HCT116 (cell line): Measurements from ENCODE around the gene ITSN1. TPM values are rescaled to one million over a fixed set of nuclear protein-coding genes. Genes with fewer than 3 reads are reported as not detected.

Experiments used
- CBX3 ChIP-seq: IDR thresholded peaks from 2 replicates; pipeline ENCODE4 v1.6.1; 2012; ENCODE audit warnings: low read depth
- CEBPB ChIP-seq: IDR thresholded peaks from 2 replicates; pipeline ENCODE4 v1.6.1; 2012; ENCODE audit warnings: low read depth
- ELF1 ChIP-seq: IDR thresholded peaks from 2 replicates; pipeline ENCODE4 v1.6.1; 2012; ENCODE audit warnings: low read depth, borderline replicate concordance
- FOSL1 ChIP-seq: IDR thresholded peaks from 2 replicates; pipeline ENCODE4 v1.6.1; 2012; ENCODE audit warnings: low read depth
- POLR2A ChIP-seq: IDR thresholded peaks from 2 replicates; pipeline ENCODE4 v1.7.0; 2011; ENCODE audit warnings: borderline replicate concordance; ENCODE audit not compliant: insufficient read depth, insufficient read length; ENCODE audit errors: extremely low read depth
- SIN3A ChIP-seq: IDR thresholded peaks from 2 replicates; pipeline ENCODE4 v1.6.1; 2012; ENCODE audit warnings: low read depth
- ZFX ChIP-seq: fragments of 450-650 bp; IDR thresholded peaks from 2 replicates; pipeline ENCODE4 v1.6.1; 2017
- total RNA-seq: library from RNA; stranded (reverse); gene quantifications from one replicate; pipeline ENCODE4 v1.2.1, GENCODE V29; 2021; ENCODE audit not compliant: unreplicated experiment
- TF ChIP-seq, protein P1 (sequence below): IDR thresholded peaks from 2 replicates; pipeline ENCODE4 v1.6.1; 2012; ENCODE audit warnings: low read depth
- TF ChIP-seq, protein P2 (sequence below): IDR thresholded peaks from 2 replicates; pipeline ENCODE4 v1.6.1; 2012
- TF ChIP-seq, protein P3 (sequence below), 3 experiments: fragments of 200-600 bp in 1 of 3; sonication (generic) in 1 of 3; IDR thresholded peaks in 2 of 3; conservative IDR thresholded peaks in 1 of 3; 2 replicates each; pipeline ENCODE4 v1.5.1; 2012 to 2017; ENCODE audit warnings: low read depth in 2 of 3, low read length in 2 of 3, antibody characterized with exemption in 1 of 3, borderline replicate concordance in 1 of 3, control low read depth in 1 of 3, mild to moderate bottlenecking in 1 of 3, mixed read lengths in 1 of 3, mixed run types in 1 of 3, moderate library complexity in 1 of 3; ENCODE audit not compliant: insufficient read depth in 1 of 3

Gene ITSN1
- total RNA-seq, 1 experiment from 2014 or later: 25.8 TPM

- TF ChIP-seq, protein P1, sequence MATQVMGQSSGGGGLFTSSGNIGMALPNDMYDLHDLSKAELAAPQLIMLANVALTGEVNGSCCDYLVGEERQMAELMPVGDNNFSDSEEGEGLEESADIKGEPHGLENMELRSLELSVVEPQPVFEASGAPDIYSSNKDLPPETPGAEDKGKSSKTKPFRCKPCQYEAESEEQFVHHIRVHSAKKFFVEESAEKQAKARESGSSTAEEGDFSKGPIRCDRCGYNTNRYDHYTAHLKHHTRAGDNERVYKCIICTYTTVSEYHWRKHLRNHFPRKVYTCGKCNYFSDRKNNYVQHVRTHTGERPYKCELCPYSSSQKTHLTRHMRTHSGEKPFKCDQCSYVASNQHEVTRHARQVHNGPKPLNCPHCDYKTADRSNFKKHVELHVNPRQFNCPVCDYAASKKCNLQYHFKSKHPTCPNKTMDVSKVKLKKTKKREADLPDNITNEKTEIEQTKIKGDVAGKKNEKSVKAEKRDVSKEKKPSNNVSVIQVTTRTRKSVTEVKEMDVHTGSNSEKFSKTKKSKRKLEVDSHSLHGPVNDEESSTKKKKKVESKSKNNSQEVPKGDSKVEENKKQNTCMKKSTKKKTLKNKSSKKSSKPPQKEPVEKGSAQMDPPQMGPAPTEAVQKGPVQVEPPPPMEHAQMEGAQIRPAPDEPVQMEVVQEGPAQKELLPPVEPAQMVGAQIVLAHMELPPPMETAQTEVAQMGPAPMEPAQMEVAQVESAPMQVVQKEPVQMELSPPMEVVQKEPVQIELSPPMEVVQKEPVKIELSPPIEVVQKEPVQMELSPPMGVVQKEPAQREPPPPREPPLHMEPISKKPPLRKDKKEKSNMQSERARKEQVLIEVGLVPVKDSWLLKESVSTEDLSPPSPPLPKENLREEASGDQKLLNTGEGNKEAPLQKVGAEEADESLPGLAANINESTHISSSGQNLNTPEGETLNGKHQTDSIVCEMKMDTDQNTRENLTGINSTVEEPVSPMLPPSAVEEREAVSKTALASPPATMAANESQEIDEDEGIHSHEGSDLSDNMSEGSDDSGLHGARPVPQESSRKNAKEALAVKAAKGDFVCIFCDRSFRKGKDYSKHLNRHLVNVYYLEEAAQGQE: no peak
- TF ChIP-seq, protein P2, sequence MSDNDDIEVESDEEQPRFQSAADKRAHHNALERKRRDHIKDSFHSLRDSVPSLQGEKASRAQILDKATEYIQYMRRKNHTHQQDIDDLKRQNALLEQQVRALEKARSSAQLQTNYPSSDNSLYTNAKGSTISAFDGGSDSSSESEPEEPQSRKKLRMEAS: no peak
- TF ChIP-seq CBX3 (no peak), SIN3A (no peak), FOSL1 (no peak), CEBPB (no peak), POLR2A (peak; percentile 62), ZFX (peak; percentile 98), ELF1 (no peak)
- TF ChIP-seq, protein P3, sequence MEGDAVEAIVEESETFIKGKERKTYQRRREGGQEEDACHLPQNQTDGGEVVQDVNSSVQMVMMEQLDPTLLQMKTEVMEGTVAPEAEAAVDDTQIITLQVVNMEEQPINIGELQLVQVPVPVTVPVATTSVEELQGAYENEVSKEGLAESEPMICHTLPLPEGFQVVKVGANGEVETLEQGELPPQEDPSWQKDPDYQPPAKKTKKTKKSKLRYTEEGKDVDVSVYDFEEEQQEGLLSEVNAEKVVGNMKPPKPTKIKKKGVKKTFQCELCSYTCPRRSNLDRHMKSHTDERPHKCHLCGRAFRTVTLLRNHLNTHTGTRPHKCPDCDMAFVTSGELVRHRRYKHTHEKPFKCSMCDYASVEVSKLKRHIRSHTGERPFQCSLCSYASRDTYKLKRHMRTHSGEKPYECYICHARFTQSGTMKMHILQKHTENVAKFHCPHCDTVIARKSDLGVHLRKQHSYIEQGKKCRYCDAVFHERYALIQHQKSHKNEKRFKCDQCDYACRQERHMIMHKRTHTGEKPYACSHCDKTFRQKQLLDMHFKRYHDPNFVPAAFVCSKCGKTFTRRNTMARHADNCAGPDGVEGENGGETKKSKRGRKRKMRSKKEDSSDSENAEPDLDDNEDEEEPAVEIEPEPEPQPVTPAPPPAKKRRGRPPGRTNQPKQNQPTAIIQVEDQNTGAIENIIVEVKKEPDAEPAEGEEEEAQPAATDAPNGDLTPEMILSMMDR (IDR thresholded peaks at IDR 0.05 in 2 of 3, conservative IDR thresholded peaks at IDR 0.05 in 1 of 3; ENCODE audit: borderline replicate concordance in 1 of 3, insufficient read depth in 1 of 3, low read depth in 2 of 3, low read length in 2 of 3): no peak
These were observed 812 bp upstream of the ITSN1 start, which contains the start of gene CRYZL1 (continued) for GRCh38 chr21:33641352-33642026.
